HT1080 (cell line): ENCODE results near the gene PER2. TPM values are rescaled to one million over a fixed set of nuclear protein-coding genes. Genes with fewer than 3 reads are reported as not detected.
"Not testable (repeated sequence)": the region's sequence is repeated elsewhere in the genome, so short reads cannot be mapped to it uniquely, and the experiment has no call there.

ENCODE experiments used
- DNase-seq: peaks from one replicate; pipeline ENCODE4 v3.0.0-alpha.2; 2015; ENCODE audit warnings: low read depth
- polyA plus RNA-seq, 2 experiments: library from polyadenylated mRNA; depleted of rRNA; stranded (reverse); fragments of >200 nt; gene quantifications; 2 replicates each; pipeline ENCODE4 v1.2.3, GENCODE V29; 2015
- total RNA-seq: library from RNA; depleted of rRNA; stranded (reverse); fragments of >200 nt; shearing (Covaris generic); gene quantifications from 2 replicates; pipeline ENCODE4 v1.2.3, GENCODE V29; 2014; rRNA removed

PER2 gene, protein sequence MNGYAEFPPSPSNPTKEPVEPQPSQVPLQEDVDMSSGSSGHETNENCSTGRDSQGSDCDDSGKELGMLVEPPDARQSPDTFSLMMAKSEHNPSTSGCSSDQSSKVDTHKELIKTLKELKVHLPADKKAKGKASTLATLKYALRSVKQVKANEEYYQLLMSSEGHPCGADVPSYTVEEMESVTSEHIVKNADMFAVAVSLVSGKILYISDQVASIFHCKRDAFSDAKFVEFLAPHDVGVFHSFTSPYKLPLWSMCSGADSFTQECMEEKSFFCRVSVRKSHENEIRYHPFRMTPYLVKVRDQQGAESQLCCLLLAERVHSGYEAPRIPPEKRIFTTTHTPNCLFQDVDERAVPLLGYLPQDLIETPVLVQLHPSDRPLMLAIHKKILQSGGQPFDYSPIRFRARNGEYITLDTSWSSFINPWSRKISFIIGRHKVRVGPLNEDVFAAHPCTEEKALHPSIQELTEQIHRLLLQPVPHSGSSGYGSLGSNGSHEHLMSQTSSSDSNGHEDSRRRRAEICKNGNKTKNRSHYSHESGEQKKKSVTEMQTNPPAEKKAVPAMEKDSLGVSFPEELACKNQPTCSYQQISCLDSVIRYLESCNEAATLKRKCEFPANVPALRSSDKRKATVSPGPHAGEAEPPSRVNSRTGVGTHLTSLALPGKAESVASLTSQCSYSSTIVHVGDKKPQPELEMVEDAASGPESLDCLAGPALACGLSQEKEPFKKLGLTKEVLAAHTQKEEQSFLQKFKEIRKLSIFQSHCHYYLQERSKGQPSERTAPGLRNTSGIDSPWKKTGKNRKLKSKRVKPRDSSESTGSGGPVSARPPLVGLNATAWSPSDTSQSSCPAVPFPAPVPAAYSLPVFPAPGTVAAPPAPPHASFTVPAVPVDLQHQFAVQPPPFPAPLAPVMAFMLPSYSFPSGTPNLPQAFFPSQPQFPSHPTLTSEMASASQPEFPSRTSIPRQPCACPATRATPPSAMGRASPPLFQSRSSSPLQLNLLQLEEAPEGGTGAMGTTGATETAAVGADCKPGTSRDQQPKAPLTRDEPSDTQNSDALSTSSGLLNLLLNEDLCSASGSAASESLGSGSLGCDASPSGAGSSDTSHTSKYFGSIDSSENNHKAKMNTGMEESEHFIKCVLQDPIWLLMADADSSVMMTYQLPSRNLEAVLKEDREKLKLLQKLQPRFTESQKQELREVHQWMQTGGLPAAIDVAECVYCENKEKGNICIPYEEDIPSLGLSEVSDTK (N-terminal part only)
- total RNA-seq, result 2.6 and 2.9 TPM in 2 replicates
- 2.9 and 3.6 TPM in 2 replicates for polyA plus RNA-seq (2015; cell fraction: cytosol; rRNA removed)
- polyA plus RNA-seq (2015; cell fraction: nucleus; rRNA removed), result 6.7 and 7.7 TPM in 2 replicates

DNA sequence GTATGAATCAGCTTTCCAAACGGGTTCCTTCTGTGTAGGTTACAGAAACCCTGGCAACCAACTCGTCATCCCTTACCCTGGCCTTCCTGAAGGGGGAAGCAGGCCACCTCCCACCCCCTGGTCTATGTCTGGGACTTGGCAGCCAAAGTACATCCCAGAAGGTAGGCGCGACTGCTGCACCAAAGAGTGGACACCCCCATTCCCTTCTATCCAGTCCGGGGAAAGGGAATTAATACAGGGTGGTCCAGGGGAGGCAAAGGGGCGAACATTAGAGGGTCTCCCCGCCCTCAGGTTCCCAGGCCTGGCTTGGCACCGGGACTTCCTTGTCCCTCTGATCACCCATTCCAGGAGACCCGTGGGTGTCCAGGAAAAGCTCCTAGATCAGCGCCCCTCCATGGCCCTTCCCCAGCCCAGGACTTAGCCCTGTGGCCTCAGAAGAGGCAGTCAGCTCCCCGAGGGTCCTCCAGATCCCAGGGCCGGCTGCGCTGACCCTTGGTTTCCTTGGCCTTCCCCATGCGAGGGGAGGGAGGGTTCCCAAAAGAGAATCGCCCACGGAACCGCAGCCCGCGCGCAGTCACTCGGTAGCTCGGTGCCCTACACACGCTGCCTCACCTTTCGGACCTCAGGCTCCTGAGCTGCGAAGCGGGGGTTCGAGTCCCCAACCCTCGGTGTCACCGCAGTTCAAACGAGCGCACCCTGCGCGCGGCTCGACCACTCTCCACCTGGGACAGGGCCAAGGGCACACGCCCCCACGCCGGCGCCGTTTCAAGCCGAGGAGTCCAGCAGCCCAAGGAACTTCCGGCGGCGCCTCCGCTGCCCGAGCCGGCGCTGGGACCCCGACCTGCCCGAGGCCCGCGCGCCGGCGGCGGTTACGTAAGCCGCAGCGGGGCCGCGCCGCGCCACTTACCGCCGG lies at the start of gene PER2:
TSS of gene PER2 (minus strand) at position 874 of the 913 bp plus-strand sequence. CDS start 10,674 bp downstream, outside the sequence.
- peak; percentile 82 for DNase-seq

DNA sequence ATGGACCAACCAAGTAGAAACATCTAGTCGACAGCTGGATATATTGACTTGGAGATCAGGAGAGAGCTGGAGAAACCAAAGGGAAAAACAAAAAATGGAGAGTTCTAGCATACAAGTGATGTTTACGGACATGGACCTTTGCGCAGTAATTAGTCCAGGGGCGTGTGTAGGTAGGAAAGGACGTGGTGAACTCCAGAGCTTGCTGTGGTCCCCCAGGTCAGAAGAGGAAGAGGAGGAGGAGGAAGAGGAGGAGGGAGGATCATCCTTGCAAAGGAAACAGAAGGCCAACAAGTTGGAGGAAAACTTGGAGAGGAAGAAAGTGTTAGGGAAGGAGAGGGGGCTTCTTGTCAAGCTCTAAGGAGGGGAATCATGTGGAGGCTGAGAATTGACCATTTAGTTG lies 49.4 kb upstream of the PER2 start:
- no peak for DNase-seq

DNA sequence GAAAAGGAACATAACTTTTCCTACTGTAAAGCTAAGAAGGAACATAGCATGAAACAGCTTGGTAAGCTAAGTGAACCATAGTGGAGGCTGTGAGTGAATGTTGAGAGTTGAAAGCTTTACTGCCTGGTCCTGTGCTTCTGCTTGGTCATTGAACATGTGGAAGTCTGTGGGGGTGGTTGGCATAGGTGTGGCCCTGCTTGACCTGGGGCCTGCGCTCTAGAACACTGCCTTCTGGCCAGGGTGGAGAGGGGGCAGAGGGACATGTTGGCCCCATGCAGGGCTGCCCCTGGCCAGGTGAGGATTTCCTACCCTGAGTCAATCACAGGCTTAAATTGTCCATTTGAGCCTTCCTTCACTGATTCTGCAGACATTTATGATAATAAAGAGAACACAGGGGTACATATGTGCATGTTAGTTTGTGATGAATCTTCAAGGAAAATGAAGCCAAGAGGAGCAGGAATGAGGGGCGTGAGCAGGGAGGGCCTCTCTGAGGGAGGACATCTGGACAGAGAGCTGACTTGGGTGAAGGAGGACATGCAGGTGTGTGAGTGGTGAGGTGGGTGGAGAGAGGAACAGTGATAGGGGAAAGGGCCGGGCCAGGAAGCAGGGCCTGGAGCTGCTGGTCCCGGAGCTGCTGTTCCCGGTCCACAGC lies 48.5 kb upstream of the PER2 start:
- no peak for DNase-seq

DNA sequence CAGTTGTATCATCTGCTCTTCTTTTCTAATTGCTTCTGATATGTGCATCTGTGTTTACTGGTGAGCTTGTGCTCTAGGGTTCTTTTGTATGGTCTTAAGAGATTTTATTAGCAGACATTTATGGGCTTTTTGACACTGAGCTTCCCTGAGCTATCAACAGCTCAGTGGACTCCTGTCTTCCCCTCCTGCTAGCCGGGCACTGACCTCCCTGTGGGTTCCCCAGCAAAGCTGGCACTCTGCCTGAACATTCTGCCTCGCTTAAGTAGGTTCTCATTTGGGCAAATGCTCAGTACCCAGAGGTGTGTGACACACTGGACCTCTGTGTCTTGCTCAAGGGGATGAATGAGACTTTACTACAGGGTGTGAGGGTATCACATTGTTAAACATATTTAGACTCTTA lies 47.7 kb upstream of the PER2 start:
- DNase-seq, result no peak

DNA sequence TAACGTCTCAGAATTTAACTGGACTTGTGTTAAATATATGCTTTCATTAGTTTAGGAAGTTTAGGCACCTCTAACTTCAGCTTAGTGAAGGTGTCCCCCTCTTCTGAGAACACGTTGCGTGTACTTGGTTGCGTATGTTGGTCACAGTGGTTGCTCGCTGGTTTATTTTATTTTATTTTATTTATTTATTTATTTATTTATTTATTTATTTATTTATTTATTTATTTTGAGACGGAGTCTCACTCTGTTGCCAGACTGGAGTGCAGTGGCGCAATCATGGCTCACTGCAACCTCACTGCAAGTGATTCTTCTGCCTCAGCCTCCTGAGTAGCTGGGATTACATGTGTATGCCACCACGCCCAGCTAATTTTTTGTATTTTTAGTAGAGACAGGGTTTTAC lies 47.2 kb upstream of the PER2 start:
- not testable (repeated sequence) for DNase-seq

DNA sequence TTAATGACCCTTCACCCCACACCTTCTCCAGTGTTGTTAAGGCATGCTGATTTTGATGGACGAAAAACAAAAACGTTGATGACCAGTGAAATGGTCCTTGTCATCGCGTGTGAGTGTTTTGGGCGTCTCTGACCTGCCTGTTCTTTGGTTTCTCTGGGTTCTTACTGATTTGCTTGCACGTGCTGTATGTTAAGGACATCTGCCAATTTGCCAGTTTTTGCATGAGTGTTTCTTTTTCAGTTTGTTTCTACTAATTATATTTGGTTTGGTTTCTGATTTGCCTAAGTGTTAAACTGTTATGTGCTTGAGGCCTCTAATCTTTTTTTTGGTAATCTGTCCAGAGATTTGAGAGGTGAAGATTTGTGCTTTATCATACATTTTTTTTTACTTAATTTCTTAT lies 46.5 kb upstream of the PER2 start:
- DNase-seq, result no peak

DNA sequence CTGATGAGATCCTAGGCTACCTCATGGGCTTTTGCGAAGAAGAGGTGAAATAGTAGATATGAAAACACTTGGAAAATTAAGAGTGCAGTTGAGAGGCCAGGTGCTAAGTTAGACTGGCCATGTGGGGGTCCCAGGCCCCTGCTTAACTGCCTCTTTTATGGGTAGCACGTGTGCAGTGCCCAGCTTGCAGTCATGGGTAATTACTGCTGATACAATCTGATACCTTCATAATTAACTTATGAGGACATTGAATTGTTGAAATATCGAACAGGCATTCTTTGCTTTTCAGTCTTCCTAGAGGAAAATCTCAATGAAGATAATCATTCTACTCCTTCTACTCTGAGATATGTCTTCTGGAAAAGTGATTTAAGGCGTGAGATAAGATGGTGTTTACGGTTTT lies 43.5 kb upstream of the PER2 start:
- no peak for DNase-seq

DNA sequence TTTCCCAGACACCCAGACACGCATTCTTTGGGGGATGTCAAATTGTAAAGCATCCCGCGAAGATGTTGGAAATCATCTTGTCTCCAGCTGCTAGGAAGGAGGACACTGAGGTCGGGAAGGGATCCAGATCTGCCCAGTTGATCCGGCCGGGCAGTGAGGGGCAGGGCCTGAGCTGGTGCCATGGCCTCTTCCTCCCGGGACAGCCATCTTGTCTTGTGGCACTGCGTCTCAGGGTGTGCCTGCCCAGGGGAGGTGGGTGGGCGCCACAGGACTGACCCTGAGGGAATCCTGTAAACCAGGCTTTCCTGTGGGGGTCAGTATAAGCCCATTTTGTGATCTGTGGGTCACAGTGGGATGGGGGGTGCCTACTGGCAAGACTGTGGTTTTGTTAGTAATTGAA lies 42.0 kb upstream of the PER2 start:
- no peak for DNase-seq

DNA sequence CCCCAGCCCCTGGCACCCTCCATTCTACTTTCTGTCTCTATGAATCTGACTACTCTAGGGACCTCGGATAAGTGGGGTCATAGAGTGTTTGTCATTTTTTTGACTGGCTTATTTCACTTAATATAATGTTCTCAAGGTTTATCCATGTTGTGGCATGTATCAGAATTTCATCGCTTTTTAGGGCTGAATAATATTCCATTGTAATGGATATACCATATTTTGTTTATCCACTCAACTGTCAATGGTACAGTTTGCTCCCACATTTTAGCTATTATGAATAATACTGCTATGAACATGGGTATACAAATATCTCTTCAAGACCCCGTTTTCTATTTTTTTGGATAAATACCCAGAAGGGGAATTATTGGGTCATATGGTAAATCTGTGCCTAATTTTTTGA lies 39.3 kb upstream of the PER2 start:
- no peak for DNase-seq

DNA sequence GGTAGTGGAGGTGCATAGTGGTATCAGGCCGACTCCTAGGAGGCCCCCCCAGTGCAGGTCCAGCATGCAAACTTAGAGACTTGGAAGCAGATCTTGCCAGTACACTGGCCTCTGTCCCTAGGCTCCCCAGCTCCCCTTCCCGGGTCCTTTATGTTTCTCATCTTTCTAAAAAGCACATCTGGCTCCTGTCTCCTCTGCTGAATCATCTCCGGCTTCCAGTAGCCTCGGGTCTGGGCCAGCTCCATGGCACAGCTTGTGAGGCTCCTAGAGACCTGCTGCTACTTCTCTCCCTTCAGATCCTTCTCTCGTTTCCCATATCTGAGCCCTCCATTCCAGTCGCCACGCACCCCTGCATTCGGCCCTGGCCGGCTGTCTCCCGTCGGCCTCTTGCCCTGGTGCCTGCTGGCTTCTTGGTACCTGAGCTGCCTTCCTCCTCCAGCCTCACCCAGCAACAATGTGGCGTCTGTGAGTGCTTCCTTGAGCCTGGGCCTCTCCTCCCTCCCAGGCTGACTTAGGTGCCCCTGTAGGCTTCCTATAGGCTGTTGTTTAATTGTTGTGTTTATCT lies 38.5 kb upstream of the PER2 start:
- no peak for DNase-seq

DNA sequence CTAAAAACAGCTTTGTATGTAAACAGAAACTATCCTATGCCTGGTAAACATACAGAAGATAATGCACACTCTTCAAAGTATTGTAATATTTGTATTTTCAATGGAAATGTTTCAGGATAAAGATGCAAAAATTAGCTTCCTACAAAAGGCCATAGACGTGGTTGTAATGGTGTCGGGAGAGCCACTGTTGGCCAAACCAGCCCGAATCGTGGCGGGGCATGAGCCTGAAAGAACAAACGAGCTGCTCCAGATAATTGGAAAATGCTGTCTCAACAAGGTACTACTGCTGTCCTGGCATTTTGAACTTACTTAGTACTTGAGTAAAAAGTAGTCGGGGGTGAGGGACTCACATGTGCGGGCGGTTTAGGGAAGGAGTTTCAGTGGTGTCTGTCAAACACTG lies 37.3 kb upstream of the PER2 start:
- no peak for DNase-seq

DNA sequence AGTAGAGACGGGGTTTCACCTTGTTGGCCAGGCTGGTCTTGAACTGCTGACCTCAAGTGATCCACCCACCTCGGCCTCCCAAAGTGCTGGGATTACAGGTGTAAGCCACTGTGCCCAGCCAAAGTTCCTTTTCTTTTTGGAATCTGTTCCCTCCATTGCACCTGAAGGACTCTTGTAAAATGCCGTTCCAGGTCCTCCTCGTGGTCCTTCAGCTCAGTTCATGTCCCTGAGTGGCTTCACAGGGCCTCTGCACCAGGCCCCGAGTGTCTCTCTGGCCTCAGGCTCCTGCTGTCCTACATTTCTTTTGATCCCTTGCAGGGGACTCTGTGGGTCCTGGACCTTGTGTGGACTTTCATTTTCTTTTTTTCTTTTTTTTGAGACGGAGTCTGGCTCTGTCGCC lies 35.8 kb upstream of the PER2 start:
- DNase-seq, result not testable (repeated sequence)

DNA sequence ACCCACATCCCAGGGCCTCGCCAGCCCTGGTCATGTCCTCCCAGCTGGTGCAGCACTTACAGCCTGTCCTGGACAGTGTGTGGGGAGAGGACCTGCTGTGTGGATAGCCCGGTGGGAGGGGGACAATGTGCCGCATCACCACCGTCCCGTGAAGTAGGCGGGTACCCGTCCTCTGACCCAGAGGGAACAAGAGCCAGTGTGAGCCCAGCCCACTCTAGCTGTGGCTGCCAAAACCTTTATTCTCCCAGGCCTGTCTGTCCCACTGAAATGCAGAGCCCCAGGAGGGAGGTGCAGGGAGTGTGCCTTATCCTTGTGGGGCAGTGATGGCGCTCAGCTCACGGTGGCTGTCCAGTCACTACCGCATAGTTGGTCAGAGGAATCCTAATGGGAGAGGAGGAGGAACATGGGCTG lies 33.6 kb upstream of the PER2 start:
- DNase-seq, result no peak

DNA sequence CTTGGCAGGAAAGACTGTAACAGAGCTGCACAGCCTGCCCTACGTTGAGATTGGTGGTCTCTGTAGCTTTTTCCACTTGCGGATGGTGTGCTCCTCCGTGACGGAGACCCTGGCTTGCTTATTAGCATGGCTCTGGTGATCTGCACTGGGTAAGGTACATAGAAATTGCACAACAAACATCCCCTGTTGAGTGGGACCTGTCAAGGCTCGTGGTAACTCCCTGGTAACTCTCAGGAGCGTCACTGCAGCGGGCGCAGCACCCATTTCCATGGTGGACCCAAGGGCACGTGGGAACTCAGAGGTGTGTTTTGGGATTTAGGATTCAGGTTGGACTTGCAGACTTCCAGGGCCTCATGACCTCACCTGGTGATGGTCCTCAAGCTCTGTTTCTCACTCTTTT lies 33.1 kb upstream of the PER2 start:
- no peak for DNase-seq

DNA sequence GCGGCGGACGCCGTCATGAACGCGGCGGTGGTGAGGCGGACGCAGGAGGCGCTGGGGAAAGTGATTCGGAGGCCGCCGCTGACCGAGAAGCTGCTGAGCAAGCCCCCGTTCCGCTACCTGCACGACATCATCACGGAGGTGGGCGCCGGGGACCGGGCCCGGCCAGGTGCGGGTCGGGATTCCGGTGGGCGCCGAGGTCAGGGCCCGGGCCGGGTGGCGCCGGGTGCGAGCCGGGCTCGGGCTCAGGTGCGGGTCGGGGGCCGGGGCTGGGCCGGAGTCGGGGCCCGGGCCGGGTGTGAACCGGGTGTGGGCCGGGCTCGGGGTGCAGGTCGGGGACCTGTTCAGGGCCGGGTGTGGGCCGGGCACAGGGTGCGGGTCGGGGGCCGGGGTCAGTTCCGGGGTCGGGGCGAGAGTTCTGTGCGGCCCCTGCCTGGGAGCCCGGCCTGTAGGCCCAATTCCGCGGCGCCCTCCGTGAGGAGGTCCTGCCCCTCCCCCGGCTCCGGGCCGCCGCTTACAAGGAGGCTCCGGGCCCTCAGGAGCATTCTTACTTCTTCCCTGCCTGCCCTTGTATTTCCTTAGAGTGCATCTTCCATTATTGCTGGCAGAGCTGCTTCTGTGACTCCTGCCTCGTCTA lies 32.4 kb upstream of the PER2 start:
- DNase-seq, result no peak

DNA sequence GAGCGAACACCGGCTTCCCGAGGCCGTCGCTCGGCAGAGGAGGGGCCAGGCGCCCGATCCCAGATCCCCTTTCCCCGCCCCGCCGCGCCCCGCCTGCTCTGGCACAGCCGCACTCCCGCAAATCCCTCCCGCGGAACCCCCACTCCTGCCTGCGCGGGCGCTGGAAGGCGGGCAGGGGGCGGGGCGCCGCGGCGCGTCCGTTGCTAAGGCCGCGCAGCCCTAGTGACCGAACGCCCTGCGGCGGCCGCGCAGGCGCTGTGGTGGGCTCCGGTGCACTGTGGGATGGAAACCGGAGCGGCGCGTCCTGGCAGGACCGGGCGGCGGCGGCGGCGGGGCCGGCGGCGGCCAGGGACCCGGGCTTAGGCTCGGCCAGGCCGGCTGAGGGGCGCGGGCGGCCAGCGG lies 31.8 kb upstream of the PER2 start, which contains the start of gene TRAF3IP1:
TSS of gene TRAF3IP1 (plus strand) at position 273 of the 402 bp plus-strand sequence. CDS start 145 bp downstream, outside the sequence.
- DNase-seq, result peak; percentile 86

DNA sequence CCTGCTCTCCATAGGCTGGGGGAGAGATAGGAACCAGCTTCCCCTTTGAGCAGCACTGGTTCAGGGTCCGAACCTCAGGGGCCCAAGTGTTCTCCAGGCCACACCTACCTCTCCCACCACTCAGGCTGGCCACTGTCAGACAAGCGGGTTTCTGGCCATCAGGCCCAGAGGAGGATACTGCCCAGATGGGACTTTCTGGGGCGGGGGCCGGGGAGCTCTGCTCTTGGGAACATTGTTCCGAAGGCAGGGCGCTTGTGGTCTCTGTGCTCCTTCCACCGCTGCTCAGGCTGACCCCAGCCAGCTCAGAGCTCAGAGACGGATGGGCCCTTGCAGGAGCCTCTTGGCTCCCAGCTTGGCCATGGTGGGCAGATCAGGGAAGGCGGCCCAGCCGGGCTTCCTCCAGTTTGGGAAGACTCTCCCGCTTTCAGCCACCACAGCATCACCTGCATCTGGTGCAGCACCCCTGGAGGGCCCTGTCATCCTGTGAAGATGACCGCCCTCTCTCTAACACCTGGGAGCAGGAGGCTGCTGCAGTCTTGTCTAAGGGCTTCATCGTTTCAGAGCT lies 26.7 kb upstream of the PER2 start:
- DNase-seq, result no peak

DNA sequence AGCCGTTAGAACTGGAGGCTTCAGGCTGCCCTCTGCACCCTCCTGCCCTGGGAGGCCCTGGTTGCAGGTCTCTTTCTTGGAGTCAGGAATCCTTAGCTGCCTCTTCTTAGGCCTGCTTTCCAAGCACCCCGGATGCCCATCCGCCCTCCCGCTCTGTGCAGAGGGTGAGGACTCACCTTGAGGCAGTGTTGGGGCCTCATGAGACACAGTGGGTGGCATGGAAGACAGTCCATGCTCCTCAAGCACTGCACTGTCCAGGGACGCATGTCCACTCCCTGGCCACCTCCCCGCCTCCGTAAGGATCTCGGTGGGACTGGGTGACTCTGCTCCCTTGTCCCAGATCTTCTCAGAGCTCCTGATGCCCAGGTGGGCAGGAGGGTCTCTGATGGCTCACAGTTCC lies 26.2 kb upstream of the PER2 start:
- DNase-seq, result no peak

DNA sequence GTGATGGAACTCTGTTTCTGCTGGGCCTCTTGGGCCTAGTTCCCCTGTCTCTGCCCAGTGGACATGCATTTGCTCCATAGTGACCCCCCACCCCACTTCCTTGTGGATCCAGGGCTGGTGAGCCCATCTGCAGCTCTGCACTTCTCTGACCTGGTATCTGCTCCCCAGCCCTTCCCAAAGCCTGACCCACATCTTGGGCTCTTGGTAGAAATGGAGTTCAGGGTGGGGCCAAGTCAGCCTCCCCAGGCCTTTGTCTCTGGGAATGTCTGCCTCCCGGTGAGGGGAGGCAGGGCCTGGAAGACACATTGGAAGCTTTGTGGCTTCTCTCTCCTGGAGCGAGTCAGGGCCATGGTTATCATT lies 25.6 kb upstream of the PER2 start:
- DNase-seq, result no peak
